Left ventricle myocardium inferior (tissue), 1 donor: ENCODE results near the gene GPC3. TPM values are rescaled to one million over a fixed set of nuclear protein-coding genes. Genes with fewer than 3 reads are reported as not detected.

Experiments
- DNase-seq: peaks from one replicate; pipeline ENCODE4 v3.0.0-alpha.2; 2020
- H3K27ac ChIP-seq: fragments of 200-600 bp; replicated peaks from 2 replicates; pipeline ENCODE4 v1.8.0; 2021
- H3K27me3 ChIP-seq: fragments of 200-600 bp; 2 replicates; pipeline ENCODE4 v1.8.0; 2021; ENCODE audit warnings: low read depth
- H3K36me3 ChIP-seq: fragments of 200-600 bp; 2 replicates; pipeline ENCODE4 v1.8.0; 2021
- H3K4me1 ChIP-seq: fragments of 200-600 bp; 2 replicates; pipeline ENCODE4 v1.8.0; 2021
- H3K4me3 ChIP-seq: fragments of 200-600 bp; 2 replicates; pipeline ENCODE4 v1.8.0; 2021; ENCODE audit warnings: mild to moderate bottlenecking, moderate library complexity
- H3K9me3 ChIP-seq: fragments of 200-600 bp; replicated peaks from 2 replicates; pipeline ENCODE4 v1.8.0; 2021
- intact Hi-C: fragments of 100-400 bp; cut with micrococcal nuclease; formaldehyde crosslinking; loops from one replicate; pipeline ENCODE4 v1.11.0; 2022
- total RNA-seq: library from RNA; stranded (reverse); fragmentation: NEBNext Ultra II Directional; extraction: Animal tissue kit (Norgen Biotek cat#: 25700); gene quantifications from one replicate; pipeline ENCODE4 v1.2.1, GENCODE V29; 2021
- TF ChIP-seq, protein P1 (sequence below): fragments of 200-600 bp; IDR thresholded peaks from 2 replicates; pipeline ENCODE4 v1.8.0; 2021; ENCODE audit warnings: antibody characterized with exemption, mild to moderate bottlenecking, borderline replicate concordance
- donor health status: DM: no; HTN: yes; CAD: no; lungs with severe emphysema.

The GPC3 gene
- total RNA-seq, 1 donor from 2014 or later: 5.4 TPM

DNA sequence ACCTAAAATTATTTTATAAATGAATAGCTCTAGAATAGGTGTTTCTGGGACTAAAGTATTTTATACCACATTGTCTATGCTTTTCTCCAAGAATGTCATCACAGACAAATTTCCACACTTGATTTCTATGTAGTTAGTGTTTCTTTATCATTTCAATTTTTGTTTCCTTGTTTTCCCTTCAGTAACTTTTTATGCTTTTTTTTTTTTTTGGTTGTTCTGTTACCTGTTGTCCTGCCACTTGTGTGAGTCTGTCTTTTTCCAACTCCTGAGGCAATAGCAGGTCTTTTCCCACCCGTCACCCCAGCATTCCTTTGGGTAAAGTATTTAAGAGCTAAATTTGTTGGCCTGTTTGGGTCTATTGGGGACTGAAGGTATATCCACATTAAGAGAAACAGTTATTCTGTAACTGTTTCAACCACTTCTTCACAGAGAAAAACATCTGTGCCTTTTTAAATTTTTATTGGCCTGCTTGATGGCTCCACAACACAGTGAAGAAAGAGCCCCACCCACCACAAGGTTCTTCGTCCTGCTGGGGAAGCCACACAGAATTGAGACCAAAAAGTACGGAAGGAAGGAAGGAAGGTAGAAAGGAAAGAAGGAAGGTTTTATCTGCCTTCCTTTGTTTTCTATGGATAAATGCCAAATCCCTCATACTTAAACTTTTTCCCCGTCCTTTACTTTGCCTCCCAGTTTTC is 17.7 kb upstream of the GPC3 start:
- intact Hi-C loops: no loop called here
- Histone ChIP-seq H3K27ac (no peak overlapping the region), H3K4me3 (no peak overlapping the region), H3K9me3 (no peaks in the 10 kb centered on the region), H3K36me3 (no peaks in the 10 kb centered on the region), H3K27me3 (no peaks in the 10 kb centered on the region), H3K4me1 (no peaks in the 10 kb centered on the region)
- no peak for DNase-seq
- TF ChIP-seq, protein P1, sequence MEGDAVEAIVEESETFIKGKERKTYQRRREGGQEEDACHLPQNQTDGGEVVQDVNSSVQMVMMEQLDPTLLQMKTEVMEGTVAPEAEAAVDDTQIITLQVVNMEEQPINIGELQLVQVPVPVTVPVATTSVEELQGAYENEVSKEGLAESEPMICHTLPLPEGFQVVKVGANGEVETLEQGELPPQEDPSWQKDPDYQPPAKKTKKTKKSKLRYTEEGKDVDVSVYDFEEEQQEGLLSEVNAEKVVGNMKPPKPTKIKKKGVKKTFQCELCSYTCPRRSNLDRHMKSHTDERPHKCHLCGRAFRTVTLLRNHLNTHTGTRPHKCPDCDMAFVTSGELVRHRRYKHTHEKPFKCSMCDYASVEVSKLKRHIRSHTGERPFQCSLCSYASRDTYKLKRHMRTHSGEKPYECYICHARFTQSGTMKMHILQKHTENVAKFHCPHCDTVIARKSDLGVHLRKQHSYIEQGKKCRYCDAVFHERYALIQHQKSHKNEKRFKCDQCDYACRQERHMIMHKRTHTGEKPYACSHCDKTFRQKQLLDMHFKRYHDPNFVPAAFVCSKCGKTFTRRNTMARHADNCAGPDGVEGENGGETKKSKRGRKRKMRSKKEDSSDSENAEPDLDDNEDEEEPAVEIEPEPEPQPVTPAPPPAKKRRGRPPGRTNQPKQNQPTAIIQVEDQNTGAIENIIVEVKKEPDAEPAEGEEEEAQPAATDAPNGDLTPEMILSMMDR: no peak

DNA sequence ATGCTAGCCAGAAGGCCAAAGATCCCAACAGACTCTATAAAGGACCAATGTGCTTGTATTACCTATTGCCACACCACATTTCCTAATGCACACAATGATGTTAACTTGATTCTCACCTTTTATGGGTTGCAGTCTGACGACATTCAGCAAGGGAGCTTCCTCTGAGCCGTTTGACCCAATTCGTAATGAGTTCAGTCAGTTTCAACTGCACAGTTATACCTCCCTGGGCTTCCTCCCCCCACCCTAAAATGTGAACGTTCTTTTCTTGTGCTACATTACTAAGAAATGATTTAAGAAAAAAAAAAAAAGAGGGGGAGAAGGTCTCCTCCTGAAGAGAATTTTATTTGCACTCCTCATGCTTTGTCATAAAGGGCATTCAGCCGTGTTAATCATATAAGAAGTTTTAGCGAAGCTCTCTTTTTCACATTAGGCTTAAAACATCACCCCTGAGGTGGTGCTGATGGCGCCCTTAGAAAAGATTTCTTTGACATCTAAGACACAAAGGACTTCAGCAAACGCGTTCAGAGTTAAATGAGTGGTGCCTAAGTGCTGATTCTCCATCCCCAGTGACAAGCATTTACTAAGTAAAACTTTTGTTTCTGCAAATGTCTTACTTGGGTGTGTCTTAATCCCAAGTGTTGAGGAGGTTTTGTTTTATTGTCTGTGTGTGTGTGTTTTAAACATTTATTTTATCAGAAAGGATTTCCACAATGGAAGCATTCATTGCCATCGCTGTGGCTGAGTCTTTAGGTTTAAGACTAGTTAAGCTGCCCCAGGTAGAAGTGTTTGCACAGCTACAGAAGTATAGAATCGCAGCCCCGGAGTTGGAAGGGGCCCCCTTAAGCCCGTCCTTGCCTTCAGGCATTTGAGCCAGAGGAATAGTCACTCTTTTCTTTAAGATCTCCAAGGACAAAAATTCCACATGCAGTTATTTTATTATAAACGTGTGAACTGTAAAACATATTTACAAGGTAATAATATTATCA is 15.2 kb upstream of the GPC3 start:
- Histone ChIP-seq H3K27me3 (no peaks in the 10 kb centered on the region), H3K27ac (no peak overlapping the region), H3K4me3 (no peak overlapping the region), H3K36me3 (no peaks in the 10 kb centered on the region), H3K9me3 (no peaks in the 10 kb centered on the region), H3K4me1 (no peaks in the 10 kb centered on the region)
- no peak for DNase-seq
- TF ChIP-seq, protein P1: no peak
- intact Hi-C loops: no loop called here

DNA sequence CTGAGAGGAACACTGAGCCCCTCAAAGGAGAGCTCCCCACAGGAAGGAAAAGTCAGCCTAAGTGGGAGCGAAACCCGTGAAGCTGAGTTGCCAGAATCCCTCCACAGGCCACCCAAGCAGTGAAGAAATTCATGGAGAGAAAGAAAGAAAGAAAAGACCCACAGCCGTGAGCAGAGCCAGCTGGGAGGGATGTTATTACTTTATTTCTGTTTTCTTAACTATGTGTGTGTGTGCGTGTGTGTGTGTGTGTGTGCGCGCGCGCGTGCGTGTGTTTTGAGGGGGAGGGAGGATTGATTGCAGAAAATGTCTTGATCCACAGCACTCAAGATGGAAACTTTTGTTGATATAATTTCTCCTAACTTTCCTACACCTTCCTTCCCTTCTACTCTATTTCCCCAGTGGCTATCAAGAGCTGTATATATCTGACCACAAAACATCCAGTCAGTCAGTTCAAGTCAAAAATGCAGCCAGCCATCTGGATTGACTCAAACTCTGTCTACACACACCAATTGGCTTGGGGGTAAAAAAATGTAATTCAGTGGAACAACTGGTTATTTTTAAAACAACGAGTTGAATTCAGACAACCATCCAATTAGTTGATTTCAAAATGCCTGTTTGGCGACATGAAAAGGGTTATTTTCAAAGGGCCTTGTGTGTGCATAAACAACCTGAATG is 13.8 kb upstream of the GPC3 start:
- no peaks in the 10 kb centered on the region for H3K4me1 ChIP-seq

DNA sequence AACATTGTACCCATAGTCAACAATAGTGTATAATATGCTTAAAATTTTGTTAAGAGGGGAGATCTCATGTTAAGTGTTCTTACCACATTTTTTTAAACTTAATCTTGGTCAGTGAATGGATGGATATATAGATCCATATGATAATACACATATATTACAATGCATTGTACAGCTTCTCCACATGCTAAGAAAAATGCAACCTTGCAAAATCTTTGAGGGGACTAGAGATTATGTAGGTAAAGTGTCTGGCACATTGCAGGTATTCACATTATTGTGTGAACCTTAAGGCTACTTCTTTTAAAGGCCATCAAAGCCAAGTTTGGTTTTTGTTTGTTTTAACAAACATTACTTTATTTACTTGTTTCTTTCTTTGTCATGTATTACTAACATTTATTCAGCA is 10.4 kb upstream of the GPC3 start:
- no peak for DNase-seq
- Histone ChIP-seq H3K9me3 (no peaks in the 10 kb centered on the region), H3K4me1 (no peaks in the 10 kb centered on the region), H3K27me3 (no peaks in the 10 kb centered on the region), H3K36me3 (no peaks in the 10 kb centered on the region), H3K27ac (no peak overlapping the region), H3K4me3 (no peak overlapping the region)
- TF ChIP-seq, protein P1: no peak
- intact Hi-C loops: no loop called here

More for the DNA sequence above, 13.8 kb upstream of the GPC3 start:
- intact Hi-C loops: no loop called here
- peak; percentile 16 for DNase-seq
- no peaks in the 10 kb centered on the region for H3K9me3 ChIP-seq
- no peaks in the 10 kb centered on the region for H3K27me3 ChIP-seq
- TF ChIP-seq, protein P1: no peak
- peak overlapping the region; percentile 54 for H3K27ac ChIP-seq
- H3K4me3 ChIP-seq: no peak overlapping the region
- no peaks in the 10 kb centered on the region for H3K36me3 ChIP-seq

DNA sequence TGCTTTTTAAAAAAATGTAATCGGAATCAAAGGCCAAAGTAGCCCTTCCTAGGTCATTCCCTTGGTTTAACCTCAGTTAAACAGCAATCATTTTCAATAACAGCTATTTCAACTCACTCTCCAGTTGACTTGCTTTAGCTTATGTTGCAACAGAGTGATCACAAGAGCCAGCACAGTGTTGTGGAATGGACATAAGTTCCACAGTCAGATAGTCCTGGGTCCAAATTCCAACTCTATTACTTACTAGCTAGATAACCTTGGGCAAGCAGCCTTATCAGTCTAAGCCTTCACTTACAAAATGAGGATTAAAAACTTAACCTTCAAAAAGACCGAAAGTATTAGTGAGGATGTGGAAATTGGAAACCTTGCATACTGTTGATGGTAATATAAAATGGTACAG is 9.2 kb upstream of the GPC3 start:
- DNase-seq: no peak
- TF ChIP-seq, protein P1: no peak
- Histone ChIP-seq H3K27me3 (no peaks in the 10 kb centered on the region), H3K27ac (no peak overlapping the region), H3K36me3 (no peaks in the 10 kb centered on the region), H3K4me3 (no peak overlapping the region), H3K9me3 (no peaks in the 10 kb centered on the region), H3K4me1 (no peaks in the 10 kb centered on the region)
- intact Hi-C loops: no loop called here
